GM12892 (cell line): Measurements from ENCODE around the gene GVQW3.

ENCODE experiments used
- POLR2A ChIP-seq: IDR thresholded peaks from 2 replicates; pipeline ENCODE4 v1.6.1; 2011; ENCODE audit warnings: low read depth, low read length, control low read depth
- POLR2AphosphoS5 ChIP-seq: IDR thresholded peaks from 2 replicates; pipeline ENCODE4 v1.6.1; 2011; ENCODE audit warnings: low read depth, low read length, control low read depth

DNA sequence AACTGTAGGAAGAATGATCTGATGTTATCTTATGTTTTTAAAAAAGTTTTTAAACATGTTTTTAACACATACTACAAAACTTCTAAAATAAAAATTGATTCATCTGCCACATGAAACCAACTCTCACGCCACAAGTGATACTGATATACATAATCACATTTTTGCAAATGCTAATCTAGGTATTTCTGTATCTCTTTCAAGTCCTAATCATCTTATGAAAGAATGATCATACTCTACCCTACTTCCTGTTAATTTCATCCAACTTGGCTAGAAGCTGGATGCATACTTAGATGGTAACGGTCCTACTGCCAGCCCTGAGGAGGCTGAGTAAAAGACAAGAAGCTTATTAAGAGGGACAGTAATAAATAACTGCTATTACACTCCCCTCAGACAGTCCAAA lies 19.3 kb upstream of the GVQW3 start:
- TF ChIP-seq POLR2AphosphoS5 (no peak), POLR2A (no peak)
